Tibial nerve (tissue), 4 donors: ENCODE measurements around the gene CD9. TPM values are rescaled to one million over a fixed set of nuclear protein-coding genes. Genes with fewer than 3 reads are reported as not detected.
A peak's percentile ranks its signal among the peaks of the same experiment; 100 is the strongest.

Experiments
- DNase-seq, 2 donors: peaks; one replicate each; pipeline ENCODE4 v3.0.0-alpha.2; 2019; ENCODE audit warnings: low spot score in 2 of 2
- H3K27ac ChIP-seq, 4 donors: fragments of 200-600 bp; sonication (generic) in 3 of 4; one replicate each; pipeline ENCODE4 v1.5.1; 2017 to 2019; ENCODE audit warnings: mild to moderate bottlenecking in 1 of 4
- H3K27me3 ChIP-seq, 2 donors: fragments of 200-600 bp; sonication (generic) in 1 of 2; one replicate each; pipeline versions ENCODE4 v1.5.1 to v1.6.0; 2017 to 2019
- H3K36me3 ChIP-seq, 3 donors: fragments of 200-600 bp; sonication (generic); one replicate each; pipeline ENCODE4 v1.5.1; 2018 to 2019
- H3K4me1 ChIP-seq, 4 donors: fragments of 200-600 bp; sonication (generic) in 3 of 4; one replicate each; pipeline ENCODE4 v1.5.1; 2017 to 2019
- H3K4me3 ChIP-seq, 4 donors: fragments of 200-600 bp; sonication (generic) in 3 of 4; one replicate each; pipeline ENCODE4 v1.5.1; 2017 to 2019; ENCODE audit warnings: mild to moderate bottlenecking in 1 of 4, moderate library complexity in 1 of 4
- H3K9me3 ChIP-seq, 4 donors: fragments of 200-600 bp; sonication (generic) in 3 of 4; one replicate each; pipeline ENCODE4 v1.5.1; 2017 to 2019
- EP300 ChIP-seq, 2 donors: sonication (generic); formaldehyde crosslinking; IDR thresholded peaks; one replicate each; pipeline ENCODE4 v1.6.1; 2017; ENCODE audit warnings: antibody characterized with exemption in 2 of 2, mild to moderate bottlenecking in 1 of 2
- POLR2A ChIP-seq, 2 donors: fragments of 450-650 bp; IDR thresholded peaks; one replicate each; pipeline ENCODE4 v1.6.1; 2017; ENCODE audit warnings: antibody characterized with exemption in 2 of 2, mild to moderate bottlenecking in 2 of 2, moderate library complexity in 2 of 2
- WGBS, 2 donors: methylation state at CpG; one replicate each; pipeline ENCODE4 v1.1.5; 2018; 5-methylcytosine and 5-hydroxymethylcytosine counted together
- total RNA-seq, 4 donors: library from RNA; depleted of rRNA; stranded (reverse); fragments of >200 nt; gene quantifications; one replicate each; pipeline ENCODE4 v1.1.0, GENCODE V29; 2016
- TF ChIP-seq, protein P1 (sequence below), 5 experiments: fragments of 200-600 bp in 3 of 5; fragments of 450-650 bp in 2 of 5; sonication (generic) in 3 of 5; IDR thresholded peaks; one replicate each; pipeline ENCODE4 v1.5.1; 2016 to 2019; ENCODE audit warnings: antibody characterized with exemption in 5 of 5, mild to moderate bottlenecking in 3 of 5, moderate library complexity in 2 of 5

Gene CD9
- total RNA-seq, 4 donors from 2014 or later: 297 to 500 (median 391) TPM

DNA sequence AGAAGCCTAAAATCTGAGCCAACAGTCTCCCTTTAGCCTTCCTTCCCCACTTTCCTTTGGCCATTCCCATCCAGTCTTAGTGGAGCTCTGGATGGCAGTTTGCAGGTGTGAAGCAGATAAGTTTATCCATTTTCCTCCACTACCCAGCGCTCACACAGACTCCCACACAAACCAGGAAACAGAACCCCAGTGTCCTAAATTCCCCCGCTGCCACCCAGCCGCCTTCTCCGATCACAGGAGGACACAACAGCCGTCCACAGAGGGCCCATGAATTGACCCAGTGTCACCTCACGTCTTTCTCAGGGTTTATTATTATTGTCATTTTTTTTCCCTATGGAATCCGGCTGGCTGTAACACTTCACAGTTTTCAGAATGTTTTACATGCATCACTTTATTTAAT is 16.4 kb downstream of the CD9 start:
- Histone ChIP-seq H3K4me3 (no peak overlapping the region), H3K27me3 (no peaks in the 10 kb centered on the region), H3K9me3 (no peaks in the 10 kb centered on the region), H3K36me3 (peaks cover 0 to 19% (median 0%) of the 10 kb centered on the region in 3 donors), H3K4me1 (peaks cover 0 to 100% (median 70%) of the 10 kb centered on the region in 4 donors), H3K27ac (peak overlapping the region; percentile 79 to 99 (median 89))
- WGBS, 2 donors: 44 to 57% methylated on average over 7 of the region's 7 CpGs
- no peak for DNase-seq
- TF ChIP-seq, protein P1, sequence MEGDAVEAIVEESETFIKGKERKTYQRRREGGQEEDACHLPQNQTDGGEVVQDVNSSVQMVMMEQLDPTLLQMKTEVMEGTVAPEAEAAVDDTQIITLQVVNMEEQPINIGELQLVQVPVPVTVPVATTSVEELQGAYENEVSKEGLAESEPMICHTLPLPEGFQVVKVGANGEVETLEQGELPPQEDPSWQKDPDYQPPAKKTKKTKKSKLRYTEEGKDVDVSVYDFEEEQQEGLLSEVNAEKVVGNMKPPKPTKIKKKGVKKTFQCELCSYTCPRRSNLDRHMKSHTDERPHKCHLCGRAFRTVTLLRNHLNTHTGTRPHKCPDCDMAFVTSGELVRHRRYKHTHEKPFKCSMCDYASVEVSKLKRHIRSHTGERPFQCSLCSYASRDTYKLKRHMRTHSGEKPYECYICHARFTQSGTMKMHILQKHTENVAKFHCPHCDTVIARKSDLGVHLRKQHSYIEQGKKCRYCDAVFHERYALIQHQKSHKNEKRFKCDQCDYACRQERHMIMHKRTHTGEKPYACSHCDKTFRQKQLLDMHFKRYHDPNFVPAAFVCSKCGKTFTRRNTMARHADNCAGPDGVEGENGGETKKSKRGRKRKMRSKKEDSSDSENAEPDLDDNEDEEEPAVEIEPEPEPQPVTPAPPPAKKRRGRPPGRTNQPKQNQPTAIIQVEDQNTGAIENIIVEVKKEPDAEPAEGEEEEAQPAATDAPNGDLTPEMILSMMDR (IDR thresholded peaks at IDR 0.05): no peak
- TF ChIP-seq EP300 (IDR thresholded peaks at IDR 0.05): no peak
- no peak for TF ChIP-seq POLR2A (IDR thresholded peaks at IDR 0.05)

DNA sequence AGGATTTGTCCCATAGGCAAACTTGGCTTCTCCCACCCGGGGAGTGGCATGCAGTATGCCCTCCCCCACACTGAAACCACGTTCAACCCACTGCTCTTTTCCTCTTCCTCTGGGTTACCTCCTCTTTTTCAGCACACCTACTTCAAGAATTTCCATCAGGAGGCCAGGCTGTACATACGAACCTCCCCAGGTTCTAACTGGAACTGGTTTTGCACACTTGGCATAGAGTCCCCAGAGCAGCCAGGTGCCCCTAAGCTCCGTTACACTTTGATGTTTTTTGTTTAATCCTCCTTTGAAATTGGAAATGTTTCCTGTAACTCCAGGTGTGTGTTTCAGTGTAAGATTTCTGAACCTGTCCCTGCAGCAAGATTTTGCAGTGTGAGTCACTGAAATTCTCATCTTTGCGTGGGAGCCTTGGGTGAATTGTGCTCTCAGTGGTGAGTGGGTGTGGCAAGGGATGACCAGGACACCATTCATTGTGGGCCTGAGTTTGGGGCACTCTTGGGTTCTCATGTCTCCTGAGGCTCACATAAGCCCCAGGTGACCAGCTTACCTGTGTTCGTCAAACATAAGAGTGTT is 18.2 kb downstream of the CD9 start:
- no peak for DNase-seq
- Histone ChIP-seq H3K4me3 (no peak overlapping the region), H3K36me3 (peaks cover 0 to 12% (median 0%) of the 10 kb centered on the region in 3 donors), H3K27ac (peak overlapping the region; percentile 79 to 99 (median 89)), H3K27me3 (no peaks in the 10 kb centered on the region), H3K4me1 (peaks cover 0 to 100% (median 71%) of the 10 kb centered on the region in 4 donors), H3K9me3 (no peaks in the 10 kb centered on the region)
- 67 to 70% methylated on average over 6 of the region's 6 CpGs for WGBS, 2 donors
- TF ChIP-seq EP300 (IDR thresholded peaks at IDR 0.05) (no peak), POLR2A (IDR thresholded peaks at IDR 0.05) (no peak)
- TF ChIP-seq, protein P1 (IDR thresholded peaks at IDR 0.05): no peak

DNA sequence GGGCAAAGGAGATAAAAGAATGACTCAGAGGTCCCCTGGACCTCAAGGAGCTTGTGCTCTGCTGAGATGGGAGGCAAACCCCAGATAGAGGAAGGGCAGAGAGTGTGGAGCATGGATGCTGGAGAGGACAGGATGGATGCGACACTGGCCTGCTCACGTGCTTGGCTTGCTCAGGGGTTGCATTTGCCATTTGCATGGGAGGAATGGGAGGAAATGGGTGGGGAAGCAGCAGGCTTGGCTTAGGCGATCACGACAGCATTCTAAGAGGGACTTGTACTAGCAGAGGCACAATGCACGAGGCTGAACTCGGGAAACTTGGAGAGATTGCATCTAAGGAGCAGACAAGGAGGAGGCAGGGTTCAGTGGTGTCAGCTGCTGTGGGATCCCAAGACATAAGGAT is 19.8 kb downstream of the CD9 start:
- 43 to 46% methylated on average over 6 of the region's 6 CpGs for WGBS, 2 donors
- H3K9me3 ChIP-seq: no peaks in the 10 kb centered on the region
- no peak for DNase-seq
- peaks cover 0 to 15% (median 0%) of the 10 kb centered on the region in 3 donors for H3K36me3 ChIP-seq
- H3K4me3 ChIP-seq: no peak overlapping the region
- no peaks in the 10 kb centered on the region for H3K27me3 ChIP-seq
- peaks cover 0 to 100% (median 74%) of the 10 kb centered on the region in 4 donors for H3K4me1 ChIP-seq
- H3K27ac ChIP-seq: peak overlapping the region in 3 of 4 donors; percentile 55 to 99 (median 94)
- peak in 1 of 2 donors; percentile 12 for TF ChIP-seq EP300 (IDR thresholded peaks at IDR 0.05)
- TF ChIP-seq, protein P1 (IDR thresholded peaks at IDR 0.05): no peak

DNA sequence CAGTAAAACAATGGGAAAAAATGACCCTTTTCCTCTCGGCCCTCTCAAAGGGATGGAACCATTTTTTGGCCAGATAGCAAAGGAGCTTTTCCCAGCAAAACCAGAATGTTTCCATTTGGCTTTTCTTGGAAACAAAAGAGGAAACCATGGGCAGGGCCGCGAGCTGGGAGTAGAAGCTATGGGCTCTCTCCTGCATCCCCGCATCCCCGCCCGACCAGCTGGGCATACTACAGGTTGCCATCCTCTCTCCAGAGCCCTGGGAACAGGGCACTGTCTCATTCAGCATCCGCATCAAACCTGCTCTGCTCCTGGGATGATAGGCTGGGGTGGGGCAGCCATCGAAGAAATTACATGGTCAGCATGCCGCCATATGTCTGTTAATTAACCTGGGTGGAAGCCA is 20.9 kb downstream of the CD9 start:
- Histone ChIP-seq H3K27me3 (no peaks in the 10 kb centered on the region), H3K36me3 (peaks cover 0 to 15% (median 0%) of the 10 kb centered on the region in 3 donors), H3K27ac (peak overlapping the region in 3 of 4 donors; percentile 55 to 99 (median 94)), H3K4me1 (peaks cover 5 to 100% (median 78%) of the 10 kb centered on the region in 4 donors), H3K9me3 (no peaks in the 10 kb centered on the region), H3K4me3 (no peak overlapping the region)
- no peak for DNase-seq
- WGBS, 2 donors: 76 to 84% methylated on average over 9 of the region's 9 CpGs
- TF ChIP-seq EP300 (IDR thresholded peaks at IDR 0.05): no peak
- no peak for TF ChIP-seq POLR2A (IDR thresholded peaks at IDR 0.05)
- TF ChIP-seq, protein P1 (IDR thresholded peaks at IDR 0.05): no peak

DNA sequence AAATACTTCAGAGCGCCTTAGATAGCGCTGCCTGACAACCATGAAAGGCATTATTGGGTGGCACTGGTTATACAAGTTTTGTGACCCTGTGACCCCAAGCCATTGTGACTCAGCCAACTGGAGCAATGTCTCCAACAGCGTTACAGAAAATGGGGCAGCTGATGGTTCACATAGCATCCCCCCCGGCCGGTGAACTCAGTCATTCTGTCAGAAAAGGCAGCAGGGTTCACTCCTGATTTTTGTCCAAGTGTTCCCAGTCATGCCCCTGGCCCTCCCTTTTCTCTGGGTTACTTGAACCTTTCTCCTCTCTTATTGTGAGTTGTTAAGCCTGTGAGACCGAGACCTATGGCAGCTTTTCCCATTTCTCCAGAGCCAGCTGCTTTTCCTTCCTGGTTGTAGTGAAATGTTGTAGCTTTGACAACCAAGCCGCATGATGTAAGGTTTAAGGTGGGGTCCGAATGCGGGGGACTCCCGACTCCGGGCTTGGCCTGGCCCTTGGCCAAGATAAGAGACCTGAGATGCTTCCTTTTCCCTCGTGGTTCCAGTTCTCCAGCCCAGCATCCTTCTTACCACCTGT is 22.0 kb downstream of the CD9 start:
- Histone ChIP-seq H3K27me3 (no peaks in the 10 kb centered on the region), H3K4me3 (no peak overlapping the region), H3K4me1 (peaks cover 5 to 100% (median 78%) of the 10 kb centered on the region in 4 donors), H3K27ac (peak overlapping the region in 3 of 4 donors; percentile 24 to 99 (median 94)), H3K9me3 (no peaks in the 10 kb centered on the region), H3K36me3 (peaks cover 0 to 15% (median 0%) of the 10 kb centered on the region in 3 donors)
- DNase-seq: no peak
- WGBS, 2 donors: 42 to 54% methylated on average over 12 of the region's 12 CpGs
- TF ChIP-seq POLR2A (IDR thresholded peaks at IDR 0.05): no peak
- peak in 1 of 2 donors; percentile 21 for TF ChIP-seq EP300 (IDR thresholded peaks at IDR 0.05)
